HEK293T (cell line): ENCODE results near the gene CD82.
"Not testable (repeated sequence)": the region's sequence is repeated elsewhere in the genome, so short reads cannot be mapped to it uniquely, and the experiment has no call there.

ENCODE experiments used
- ARNT ChIP-seq: fragments of 450-650 bp; IDR thresholded peaks from 2 replicates; pipeline ENCODE4 v1.6.1; 2017; ENCODE audit warnings: mild to moderate bottlenecking
- CTBP1 ChIP-seq: fragments of 450-650 bp; IDR thresholded peaks from 2 replicates; pipeline ENCODE4 v1.6.1; 2016; ENCODE audit warnings: borderline replicate concordance
- ELF4 ChIP-seq: fragments of 450-650 bp; IDR thresholded peaks from 2 replicates; pipeline ENCODE4 v1.6.1; 2017; ENCODE audit warnings: antibody characterized with exemption
- FOXA1 ChIP-seq: fragments of 450-650 bp; IDR thresholded peaks from 2 replicates; pipeline ENCODE4 v1.6.1; 2016; ENCODE audit warnings: mild to moderate bottlenecking
- FOXM1 ChIP-seq: fragments of 450-650 bp; IDR thresholded peaks from 2 replicates; pipeline ENCODE4 v1.6.1; 2017; ENCODE audit warnings: mild to moderate bottlenecking, borderline replicate concordance
- L3MBTL2 ChIP-seq: fragments of 450-650 bp; conservative IDR thresholded peaks from 2 replicates; pipeline ENCODE4 v1.6.1; 2016; ENCODE audit warnings: mild to moderate bottlenecking
- LEF1 ChIP-seq: fragments of 450-650 bp; IDR thresholded peaks from 2 replicates; pipeline ENCODE4 v1.6.1; 2017; ENCODE audit warnings: mild to moderate bottlenecking, borderline replicate concordance
- SP1 ChIP-seq: fragments of 450-650 bp; IDR thresholded peaks from 2 replicates; pipeline ENCODE4 v1.6.1; 2017
- SUZ12 ChIP-seq: fragments of 450-650 bp; IDR thresholded peaks from 2 replicates; pipeline ENCODE4 v1.6.1; 2016; ENCODE audit warnings: mild to moderate bottlenecking
- TARDBP ChIP-seq: fragments of 450-650 bp; IDR thresholded peaks from 2 replicates; pipeline ENCODE4 v1.6.1; 2016
- ZNF384 ChIP-seq: fragments of 450-650 bp; IDR thresholded peaks from 2 replicates; pipeline ENCODE4 v1.6.1; 2016

GRCh38 chr11:44647255-44647955 is 81.9 kb downstream of the CD82 start:
- TF ChIP-seq L3MBTL2, LEF1, ZNF384, FOXA1, ARNT, CTBP1, SUZ12, ELF4, FOXM1, TARDBP, SP1: not testable (repeated sequence)
